Activated CD8-positive, alpha-beta memory T cell treated with anti-CD3 and anti-CD28 coated beads for 36 hours (primary cell): ENCODE measurements around the gene RDX. TPM values are rescaled to one million over a fixed set of nuclear protein-coding genes. Genes with fewer than 3 reads are reported as not detected.
"Not testable (repeated sequence)": the region's sequence is repeated elsewhere in the genome, so short reads cannot be mapped to it uniquely, and the experiment has no call there.

ENCODE experiments used
- CTCF ChIA-PET: fragments of 350-600 bp; sonication (Branson Sonifier 250); formaldehyde crosslinking; loops from one replicate; lab custom pipeline; 2021; ENCODE audit warnings: antibody characterized with exemption; lab: Charles Lee
- POLR2A ChIA-PET: fragments of 350-600 bp; sonication (Branson Sonifier 250); formaldehyde crosslinking; loops from one replicate; lab custom pipeline; 2021; ENCODE audit warnings: antibody characterized with exemption; lab: Charles Lee
- total RNA-seq, 2 experiments: library from RNA; stranded (reverse); gene quantifications; one replicate each; pipeline ENCODE4 v1.2.3, GENCODE V29; 2021

RDX gene
- total RNA-seq, 2 experiments from 2014 or later, result 55.4 to 55.5 TPM

DNA sequence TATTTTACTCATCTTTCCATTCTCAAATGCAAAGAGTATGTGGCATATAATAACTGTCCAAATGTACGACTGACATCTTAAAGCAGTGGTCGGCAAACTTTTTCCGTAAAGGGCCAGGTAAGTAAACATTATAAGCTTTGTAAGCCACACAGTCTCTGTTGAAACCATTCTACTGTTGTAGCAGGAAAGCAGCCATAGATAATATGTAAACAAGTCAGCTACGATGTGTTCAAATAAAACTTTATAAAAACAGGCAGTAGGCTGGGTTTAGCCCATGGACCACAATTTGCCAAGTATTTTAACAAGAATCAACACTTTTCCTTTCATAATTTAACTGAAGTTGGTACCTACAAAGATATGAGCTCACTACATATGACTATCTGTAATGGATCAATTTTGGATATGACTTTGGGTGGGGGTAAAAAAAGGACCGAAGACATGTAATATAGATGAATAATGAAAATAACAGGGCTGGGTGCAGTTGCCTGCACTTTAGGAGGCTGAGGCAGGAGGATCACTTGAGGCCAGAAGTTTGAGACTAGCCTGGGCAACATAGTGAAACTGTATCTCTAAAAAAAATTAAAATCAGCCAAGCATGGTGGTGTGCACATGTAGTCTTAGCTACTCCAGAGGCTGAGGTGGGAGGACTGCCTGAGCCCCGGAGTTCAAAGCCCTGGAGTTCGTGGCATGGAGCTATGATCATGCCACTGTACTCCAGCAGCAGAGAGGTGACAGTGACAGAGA lies 5.7 kb downstream of the RDX start:
- ChIA-PET POLR2A (no interaction called here), CTCF (no interaction called here)

DNA sequence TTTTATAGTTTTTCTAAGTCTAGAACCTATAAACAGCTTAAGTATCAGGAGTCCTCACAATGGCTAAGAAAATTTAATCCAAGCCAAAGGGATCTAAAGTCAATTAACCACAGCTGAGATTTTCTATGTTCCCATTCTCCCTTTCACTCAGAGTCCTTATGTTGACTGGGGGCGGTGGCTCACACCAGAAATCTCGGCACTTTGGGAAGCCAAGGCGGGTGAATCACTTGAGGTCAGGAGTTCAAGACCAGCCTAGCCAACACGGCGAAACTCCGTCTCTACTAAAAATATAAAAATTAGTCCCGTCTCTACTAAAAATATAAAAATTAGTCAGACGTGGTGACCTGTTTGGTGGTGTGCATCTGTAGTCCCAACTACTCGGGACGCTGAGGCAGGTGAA lies 6.9 kb downstream of the RDX start:
- ChIA-PET POLR2A (no interaction called here), CTCF (no interaction called here)

- POLR2A ChIA-PET, result no interaction called here
- CTCF ChIA-PET, result interaction anchor here (1.4 kb wide), 1 partner anchor 9 kb away, joined by 3 read pairs; the partner anchor contains the start of gene RDX
Observed at GRCh38 chr11:110287537-110287936, 8.9 kb downstream of the RDX start.

GRCh38 chr11:110286298-110287040 lies 9.9 kb downstream of the RDX start:
- ChIA-PET CTCF (no interaction called here), POLR2A (interaction anchor here (0.6 kb wide), 1 partner anchor 8 kb away, joined by 7 read pairs; no protein-coding TSS in a partner anchor)

- ChIA-PET POLR2A (interaction anchor here (0.6 kb wide), 1 partner anchor 23 kb away, joined by 4 read pairs; no protein-coding TSS in a partner anchor), CTCF (no interaction called here)
Observed at GRCh38 chr11:110283862-110284261, 12.6 kb downstream of the RDX start.

GRCh38 chr11:110280595-110280994 lies 15.8 kb downstream of the RDX start:
- POLR2A ChIA-PET, CTCF ChIA-PET: not testable (repeated sequence)

GRCh38 chr11:110279881-110280280 lies 16.5 kb downstream of the RDX start:
- CTCF ChIA-PET, result no interaction called here
- POLR2A ChIA-PET, result no interaction called here

DNA sequence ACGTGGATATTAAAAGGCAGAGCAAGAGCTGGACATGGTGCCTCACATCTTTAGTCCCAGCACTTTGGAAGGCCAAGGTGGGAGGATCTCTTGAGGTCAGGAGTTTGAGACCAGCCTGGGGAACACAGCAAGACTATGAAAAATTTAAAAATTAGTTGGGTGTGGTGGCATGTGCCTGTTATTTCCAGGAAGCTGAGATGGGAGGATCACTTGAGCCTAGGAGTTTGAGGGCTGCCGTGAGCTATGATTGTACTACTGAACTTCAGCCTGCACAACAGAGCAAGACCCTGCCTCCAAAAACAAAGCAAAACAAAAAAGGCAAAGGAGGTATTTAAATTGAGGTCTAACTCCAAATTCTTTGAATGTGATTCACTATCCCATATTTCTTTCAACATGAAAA lies 23.5 kb downstream of the RDX start:
- POLR2A ChIA-PET, result no interaction called here
- CTCF ChIA-PET, result interaction anchor here (0.6 to 0.8 kb wide), 2 partner anchors 18 to 55 kb away, joined by 3 to 4 read pairs; no protein-coding TSS in a partner anchor

- CTCF ChIA-PET, result no interaction called here
- POLR2A ChIA-PET, result no interaction called here
Observed at GRCh38 chr11:110269996-110270395, 26.4 kb downstream of the RDX start.

- CTCF ChIA-PET, result no interaction called here
- POLR2A ChIA-PET, result no interaction called here
Observed at GRCh38 chr11:110268441-110268840, 28.0 kb downstream of the RDX start.

DNA sequence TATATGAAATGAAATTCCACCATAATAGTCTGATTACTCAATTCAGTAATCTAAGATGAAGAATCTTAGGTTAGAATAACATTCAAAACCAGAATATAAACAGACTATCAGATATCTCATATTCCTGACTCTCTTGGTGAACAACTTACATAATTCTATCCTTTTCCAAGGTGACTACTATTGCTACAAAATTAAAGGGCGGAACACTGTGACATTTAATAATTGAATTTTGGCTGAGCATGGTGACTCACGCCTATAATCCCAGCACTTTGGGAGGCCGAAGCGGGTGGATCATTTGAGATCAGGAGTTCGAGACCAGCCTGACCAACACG lies 34.4 kb downstream of the RDX start:
- ChIA-PET CTCF (no interaction called here), POLR2A (no interaction called here)

DNA sequence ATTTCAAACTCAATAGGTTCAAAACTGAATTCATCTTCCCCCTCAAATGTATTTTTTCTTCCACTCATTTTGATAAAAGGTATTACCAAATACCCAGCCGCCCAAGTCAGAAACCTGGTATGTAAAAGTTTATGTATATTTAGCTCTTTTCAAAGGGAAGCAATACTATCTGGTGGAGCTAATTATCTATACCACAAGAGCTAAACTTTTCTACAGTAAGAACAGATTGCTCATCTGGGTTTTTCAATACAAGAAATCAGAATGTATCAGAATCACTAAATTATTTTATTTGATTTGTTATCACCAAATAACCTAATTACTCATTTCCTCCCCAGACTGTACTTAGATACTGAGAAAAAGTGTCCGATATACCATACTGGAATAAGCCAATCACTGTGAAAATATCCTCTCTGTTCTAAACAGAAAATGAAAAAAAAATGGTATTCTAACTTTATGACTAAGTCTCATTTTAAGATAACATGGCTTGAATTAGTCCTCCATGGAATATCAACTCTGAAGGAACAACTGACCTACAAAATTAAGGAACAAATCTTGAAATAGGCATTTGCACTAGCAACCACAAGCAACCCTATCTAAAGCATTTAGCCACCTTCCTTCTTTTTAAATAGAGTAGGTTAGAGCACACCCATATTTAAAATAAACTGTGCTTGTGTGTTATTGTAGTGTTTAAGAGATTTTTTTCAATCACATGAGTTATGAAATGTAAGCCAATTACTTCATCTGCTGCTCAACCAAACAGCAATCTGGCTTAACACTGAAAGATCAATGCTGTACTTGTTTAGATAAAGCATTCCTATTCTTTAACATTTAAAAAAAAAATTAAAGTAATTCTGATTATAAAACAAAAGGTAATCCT lies 35.0 kb downstream of the RDX start:
- POLR2A ChIA-PET, result no interaction called here
- CTCF ChIA-PET, result no interaction called here

DNA sequence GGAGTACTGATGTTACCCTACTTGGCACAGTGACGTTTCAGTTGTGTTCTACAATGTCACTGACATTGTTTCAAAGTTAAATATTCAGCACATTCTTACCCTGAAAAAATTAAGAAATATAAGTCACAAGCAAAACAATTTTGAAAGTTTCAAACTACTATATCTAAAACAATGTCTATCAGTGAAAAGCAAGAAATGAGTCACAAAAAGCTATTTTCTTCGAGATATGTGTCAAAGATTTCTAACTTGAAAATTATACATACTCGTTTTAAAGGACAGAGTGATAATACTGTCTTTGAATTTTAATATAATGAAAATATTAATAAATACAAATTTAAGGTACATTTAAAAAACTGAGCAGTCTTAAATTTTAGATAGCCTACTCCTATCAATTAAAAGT lies 42.9 kb downstream of the RDX start:
- ChIA-PET CTCF (no interaction called here), POLR2A (no interaction called here)

DNA sequence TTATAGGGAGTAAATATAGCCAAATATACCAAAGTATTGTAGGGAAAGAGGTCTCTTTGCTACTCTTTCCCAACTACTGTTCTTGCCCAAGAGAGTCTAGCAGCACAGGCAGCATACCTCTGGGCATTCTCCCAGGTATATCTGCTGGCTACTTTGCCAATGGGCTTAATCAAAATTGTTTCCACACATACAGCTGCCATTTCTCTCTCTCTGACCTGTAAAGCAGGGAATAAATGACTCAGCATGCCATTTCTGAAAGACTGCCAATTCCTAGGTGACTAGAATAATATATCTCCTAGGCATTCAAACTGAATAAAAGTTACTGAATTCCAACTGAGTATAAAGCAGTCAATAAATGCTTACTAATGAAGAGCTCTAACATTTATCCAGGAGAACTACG lies 44.6 kb downstream of the RDX start:
- ChIA-PET POLR2A (no interaction called here), CTCF (no interaction called here)

GRCh38 chr11:110250168-110250567 lies 46.2 kb downstream of the RDX start:
- POLR2A ChIA-PET, result no interaction called here
- CTCF ChIA-PET, result interaction anchor here (0.6 to 1.4 kb wide), 3 partner anchors 58 to 194 kb away, joined by 3 to 4 read pairs (median 4); no protein-coding TSS in a partner anchor

- POLR2A ChIA-PET, result no interaction called here
- CTCF ChIA-PET, result interaction anchor here (0.6 to 1.4 kb wide), 2 partner anchors 119 to 194 kb away, joined by 3 to 4 read pairs; no protein-coding TSS in a partner anchor
Observed at GRCh38 chr11:110249766-110250165, 46.6 kb downstream of the RDX start.

- ChIA-PET CTCF (interaction anchor here (1.4 kb wide), 1 partner anchor 195 kb away, joined by 4 read pairs; no protein-coding TSS in a partner anchor), POLR2A (interaction anchor here (0.5 kb wide), 1 partner anchor 110 kb away, joined by 3 read pairs; no protein-coding TSS in a partner anchor)
Observed at GRCh38 chr11:110249066-110249465, 47.3 kb downstream of the RDX start.

GRCh38 chr11:110243791-110244190 lies 52.6 kb downstream of the RDX start:
- ChIA-PET POLR2A (no interaction called here), CTCF (no interaction called here)

- CTCF ChIA-PET, result no interaction called here
- POLR2A ChIA-PET, result no interaction called here
Observed at GRCh38 chr11:110242746-110243145, 53.7 kb downstream of the RDX start.

DNA sequence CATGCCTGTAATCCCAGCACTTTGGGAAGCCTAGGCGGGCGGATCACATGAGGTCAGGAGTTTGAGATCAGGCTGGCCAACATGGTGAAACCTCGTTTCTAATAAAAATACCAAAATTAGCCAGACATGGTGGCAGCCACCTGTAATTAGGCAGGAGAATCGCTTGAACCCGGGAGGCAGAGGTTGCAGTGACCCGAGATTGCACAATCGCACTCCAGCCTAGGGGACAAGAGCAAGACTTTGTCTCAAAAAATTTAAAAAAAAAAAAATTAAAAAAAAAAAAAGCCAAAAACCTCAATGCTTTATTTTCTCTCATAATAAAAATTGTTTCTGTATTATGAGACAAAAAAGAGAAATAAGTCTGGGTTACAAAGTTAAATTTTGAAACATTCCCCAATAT lies 54.2 kb downstream of the RDX start:
- CTCF ChIA-PET, result no interaction called here
- POLR2A ChIA-PET, result no interaction called here
